Femur (tissue), 1 donor: ENCODE results near the gene AICDA.
"Not testable (repeated sequence)": the region's sequence is repeated elsewhere in the genome, so short reads cannot be mapped to it uniquely, and the experiment has no call there.

ENCODE experiments used
- DNase-seq: peaks from one replicate; pipeline ENCODE4 v3.0.0-alpha.2; 2017

AICDA gene

DNA sequence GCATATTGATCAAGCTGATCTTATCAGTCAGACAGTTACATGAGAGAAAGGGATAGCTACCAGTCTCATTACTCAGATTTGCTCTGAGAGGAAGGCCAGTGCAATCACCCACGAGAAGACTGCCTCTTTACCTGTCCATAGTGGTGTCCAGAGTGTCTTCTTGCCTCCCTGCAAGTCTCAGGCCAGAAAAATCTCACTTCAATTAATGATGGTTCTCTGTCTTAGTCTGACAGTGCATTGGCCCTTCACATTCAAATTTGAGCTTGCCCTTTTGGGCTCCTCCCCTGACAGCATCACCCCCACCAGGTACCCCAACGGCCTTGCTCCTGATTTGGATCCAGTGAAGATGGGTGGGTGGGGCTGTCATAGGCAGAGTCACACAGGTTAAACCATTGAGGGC, at the start of gene AICDA:
AICDA (minus strand) TSS at position 231 of the 400 bp plus-strand sequence; CDS start at position 139, 92 bp downstream.
- DNase-seq: no peak

DNA sequence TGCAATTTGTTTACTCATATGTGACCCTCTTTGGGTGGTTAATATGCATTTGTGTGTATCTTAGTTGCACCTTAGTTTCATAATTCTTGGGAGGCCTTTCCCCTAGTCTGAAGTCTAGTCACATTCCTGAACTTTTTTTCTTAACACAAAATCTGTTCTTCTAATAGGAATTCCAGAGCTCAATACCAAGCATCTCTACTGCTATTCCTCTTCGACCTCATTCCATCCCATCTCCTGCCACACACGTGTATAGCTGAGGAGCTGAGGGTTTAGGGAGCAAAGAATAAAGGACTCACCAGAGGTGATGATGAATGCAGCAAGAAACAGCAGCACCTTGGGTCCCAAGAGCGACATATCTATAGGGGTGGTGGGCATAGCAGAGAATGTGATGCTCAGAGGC, 49.1 kb upstream of the AICDA start:
- DNase-seq: no peak

DNA sequence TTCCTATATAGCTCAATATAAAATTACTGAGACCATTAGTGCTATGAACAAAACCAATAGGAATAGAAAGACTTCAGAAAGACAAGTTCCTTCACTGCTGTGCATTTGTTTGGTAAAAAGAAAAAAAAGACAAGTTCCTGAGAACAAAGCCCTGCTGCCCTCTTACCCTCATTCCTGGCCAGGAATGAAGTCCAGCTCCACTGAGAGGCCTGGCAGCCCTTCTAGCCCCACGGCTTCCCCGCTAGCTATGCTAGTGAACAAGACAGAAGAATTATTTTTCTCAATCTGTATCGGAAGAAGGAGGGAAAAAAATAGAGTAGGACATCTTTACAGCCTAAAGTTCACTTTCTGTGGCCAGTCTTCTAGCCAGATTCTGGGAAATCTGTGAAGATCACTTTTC, 48.4 kb upstream of the AICDA start:
- DNase-seq: no peak

DNA sequence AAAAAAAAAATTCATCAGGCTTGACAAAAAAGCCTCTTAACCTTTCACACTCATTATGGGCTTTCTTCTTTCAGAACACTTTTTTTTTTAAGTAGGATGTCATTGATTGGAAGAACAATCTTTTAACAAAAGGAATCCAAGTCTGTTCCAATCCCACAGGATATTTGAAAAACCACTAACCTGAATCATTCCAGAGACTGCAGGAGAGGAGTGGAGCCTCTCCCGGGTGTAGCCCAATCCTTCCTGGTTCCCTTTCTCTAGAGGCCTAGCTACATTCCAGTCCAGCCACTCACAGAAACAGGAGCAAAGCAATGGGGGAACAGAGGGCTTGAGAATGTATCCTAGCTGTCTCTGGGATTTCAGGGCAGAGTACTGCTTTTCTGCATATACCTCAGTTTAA, 45.7 kb upstream of the AICDA start:
- DNase-seq: no peak

DNA sequence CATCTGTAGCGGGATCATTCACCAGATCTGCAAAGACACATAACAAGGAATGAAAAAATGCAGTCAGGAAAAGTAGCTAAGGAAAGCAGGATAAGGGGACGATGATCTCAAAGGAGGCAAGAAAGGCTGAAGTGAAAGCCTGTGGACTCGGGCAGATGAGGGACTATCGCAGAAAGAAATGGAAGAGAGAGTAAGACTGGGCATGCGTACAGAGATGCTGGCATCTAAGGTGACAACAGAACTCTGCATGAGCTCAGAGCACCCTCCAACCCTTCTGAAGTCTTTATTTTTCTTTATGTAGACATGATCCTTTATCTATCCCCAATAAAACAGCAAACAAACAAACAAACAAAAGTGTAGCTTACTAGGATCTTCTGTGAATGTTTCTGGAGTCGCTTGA, 42.8 kb upstream of the AICDA start:
- DNase-seq: no peak

DNA sequence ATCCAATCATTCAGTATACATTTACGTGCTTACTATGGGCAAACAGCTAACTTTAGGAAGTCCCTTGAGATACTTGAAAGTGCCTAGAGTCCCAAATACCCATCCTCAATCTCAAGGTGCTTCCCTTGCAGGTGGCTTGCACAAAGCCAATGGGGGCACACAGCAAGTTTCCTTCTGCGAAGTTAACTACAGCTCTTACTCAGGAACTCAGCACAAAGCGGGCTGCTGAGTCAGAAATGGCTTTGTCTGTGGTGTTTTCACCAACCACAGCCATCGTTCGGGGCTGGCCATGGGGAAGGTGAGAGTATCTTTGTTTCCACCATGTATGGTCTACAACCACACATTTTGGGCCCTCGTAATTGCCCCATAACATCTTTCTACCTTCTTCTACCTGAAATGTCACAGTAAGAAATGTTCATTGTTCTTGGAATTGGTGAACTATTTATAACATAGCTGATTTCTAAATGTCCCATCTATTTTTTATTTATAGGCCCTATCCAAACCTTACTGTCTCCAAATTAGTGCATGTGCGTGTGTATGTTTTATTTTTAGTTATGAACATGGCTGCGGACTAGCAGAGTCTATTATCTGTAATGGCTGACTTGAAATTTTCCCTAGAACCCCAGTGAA, 36.0 kb upstream of the AICDA start:
- DNase-seq: no peak

DNA sequence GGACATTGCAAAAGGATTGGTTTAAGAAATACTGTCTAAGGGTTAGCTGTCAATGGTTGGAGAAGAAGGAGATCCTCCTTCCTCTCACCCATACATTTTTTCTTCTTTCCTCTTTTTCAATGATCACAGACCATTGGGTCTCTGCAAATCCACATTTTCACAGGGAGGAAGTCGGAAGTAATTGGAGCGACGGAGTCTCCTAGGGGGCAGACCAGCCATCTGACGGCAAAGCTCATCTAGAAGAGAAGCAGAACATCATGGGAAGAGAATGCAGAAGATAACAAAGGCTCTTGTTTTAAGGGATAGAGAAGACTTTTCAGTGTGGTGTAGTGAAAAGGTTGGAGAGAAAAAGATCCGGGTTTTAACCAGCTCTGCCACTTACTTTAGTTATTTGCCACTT, 35.3 kb upstream of the AICDA start:
- no peak for DNase-seq

DNA sequence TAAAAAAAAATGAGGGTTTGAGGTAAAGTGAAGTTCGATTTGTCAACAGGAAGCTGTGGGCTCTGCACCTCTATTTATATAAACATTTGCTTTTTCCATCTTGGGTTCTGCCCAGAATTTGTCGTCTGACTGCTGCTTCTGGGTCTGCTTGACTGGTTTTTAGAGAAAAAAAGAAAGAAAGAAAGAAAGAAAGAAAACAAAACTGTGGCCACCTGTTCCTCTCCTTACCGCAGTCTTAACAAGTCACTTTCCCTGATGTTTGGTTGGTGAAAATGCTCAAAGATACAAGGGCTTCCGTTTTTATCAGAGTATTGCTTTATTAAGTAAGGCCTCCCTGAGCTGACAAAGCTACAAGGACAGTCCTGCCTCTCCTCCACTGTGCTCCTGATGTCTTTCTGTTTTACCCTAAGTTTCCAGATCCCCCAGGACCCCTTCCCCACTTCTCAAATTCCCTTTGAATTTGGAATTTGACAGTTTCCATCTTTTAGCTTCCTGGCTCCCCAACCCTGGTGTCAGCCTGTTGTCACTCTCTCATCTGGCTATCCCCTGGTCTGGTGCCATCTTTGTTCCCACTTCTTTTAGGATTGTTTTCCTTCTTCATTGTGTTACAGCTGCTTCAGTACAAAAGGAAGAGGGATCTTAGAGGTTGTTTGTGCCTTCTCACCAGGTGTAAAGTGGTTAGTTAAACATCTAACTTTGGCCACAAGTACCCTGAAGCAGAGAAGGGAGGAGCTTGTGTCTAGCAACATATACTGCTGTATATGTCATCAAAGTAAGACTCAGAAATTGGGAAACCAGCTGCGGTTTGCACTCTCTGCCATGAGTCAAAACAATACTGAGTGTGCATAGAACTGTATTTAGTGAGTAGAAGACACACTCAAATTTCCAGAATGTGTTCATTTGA, 31.9 kb upstream of the AICDA start:
- DNase-seq: no peak

DNA sequence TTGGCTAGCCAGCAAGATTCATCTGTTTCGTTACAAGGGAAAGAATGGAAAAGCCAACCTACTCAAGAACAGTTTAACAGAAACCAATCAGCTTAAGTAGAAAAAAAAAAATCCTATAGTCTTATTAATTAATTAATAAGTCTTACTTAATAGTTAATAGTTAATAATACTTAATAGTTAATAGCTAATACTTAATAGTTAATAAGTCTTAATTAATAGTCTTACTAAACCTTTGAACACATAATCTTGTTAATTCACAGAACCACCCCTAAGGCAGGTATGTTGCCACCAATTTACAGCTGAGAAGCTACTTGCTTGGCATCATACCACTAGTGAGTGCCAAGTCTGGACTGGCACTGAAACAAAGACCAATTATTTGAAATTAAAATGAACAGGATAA, 30.1 kb upstream of the AICDA start:
- no peak for DNase-seq

DNA sequence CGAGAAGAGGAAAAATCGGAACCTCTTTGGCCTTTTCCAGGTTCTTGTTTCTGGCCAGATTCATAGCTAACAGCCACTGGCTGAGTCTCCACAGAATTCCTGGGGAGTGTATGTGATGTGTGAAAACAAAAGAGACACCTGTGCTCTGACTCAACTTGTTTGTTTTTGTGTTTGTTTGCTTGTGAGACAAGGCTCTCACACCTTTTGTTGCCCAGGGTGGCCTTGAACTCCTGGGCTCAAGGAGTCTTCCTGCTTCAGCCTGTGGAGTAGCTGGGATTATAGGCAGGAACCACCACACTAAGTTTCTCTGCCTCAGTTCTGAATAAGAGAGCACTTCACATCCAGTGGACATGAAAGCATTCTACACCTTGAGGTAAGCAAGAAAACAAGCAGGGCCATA, 27.3 kb upstream of the AICDA start:
- no peak for DNase-seq

DNA sequence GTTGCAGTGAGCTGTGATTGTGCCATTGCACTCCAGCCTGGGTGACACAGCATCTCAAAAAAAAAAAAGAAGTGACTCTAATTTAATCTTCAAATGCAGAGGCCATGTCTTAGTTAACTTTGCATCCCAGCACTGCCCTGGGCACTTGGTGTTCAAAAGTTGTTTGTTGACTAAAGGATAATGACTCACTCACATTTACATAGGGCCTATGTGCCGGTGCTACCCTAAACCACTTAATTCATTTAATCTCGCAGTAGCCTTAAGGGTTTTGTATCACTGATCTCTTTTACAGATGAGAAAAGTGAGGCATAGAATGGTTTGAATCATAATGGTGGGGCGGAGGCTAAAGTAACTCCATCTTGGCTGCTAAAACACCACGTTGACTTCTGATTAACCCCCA, 26.3 kb upstream of the AICDA start:
- DNase-seq: no peak

DNA sequence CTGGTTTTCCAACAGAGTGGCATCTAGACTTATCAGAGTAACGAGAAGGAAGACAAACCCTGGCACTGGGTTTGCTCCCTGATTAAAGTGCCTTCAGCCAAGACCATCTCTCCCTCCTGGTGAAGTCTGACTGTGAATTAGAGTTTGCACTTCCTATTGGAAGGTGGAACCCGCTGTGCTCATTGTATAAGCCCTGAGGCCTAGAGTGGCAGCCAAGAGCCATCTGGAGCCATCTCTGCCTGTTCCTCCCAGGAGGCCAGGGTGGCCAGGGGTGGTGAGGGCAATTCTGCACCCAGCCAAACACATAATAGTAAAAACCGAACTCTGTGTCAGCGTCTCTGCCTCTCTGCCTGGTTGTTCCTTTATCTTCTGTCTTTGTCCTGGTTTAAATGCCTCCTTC, 25.0 kb upstream of the AICDA start:
- DNase-seq: no peak

DNA sequence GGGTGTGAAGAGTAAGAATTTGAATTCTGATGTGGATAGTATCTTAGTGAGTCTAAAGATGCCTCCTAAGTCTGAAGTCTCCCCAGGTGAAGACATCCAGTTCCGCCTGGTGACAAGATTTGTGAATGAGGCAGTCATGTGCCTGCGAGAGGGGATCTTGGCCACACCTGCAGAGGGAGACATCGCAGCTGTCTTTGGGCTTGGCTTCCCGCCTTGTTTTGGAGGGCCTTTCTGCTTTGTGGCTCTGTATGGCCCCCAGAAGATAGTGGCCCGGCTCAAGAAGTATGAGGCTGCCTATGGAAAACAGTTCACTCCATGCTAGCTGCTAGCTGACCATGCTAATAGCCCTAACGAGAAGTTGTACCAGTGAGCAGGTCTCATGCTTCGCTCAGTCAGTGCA, 24.6 kb upstream of the AICDA start:
- DNase-seq: no peak

DNA sequence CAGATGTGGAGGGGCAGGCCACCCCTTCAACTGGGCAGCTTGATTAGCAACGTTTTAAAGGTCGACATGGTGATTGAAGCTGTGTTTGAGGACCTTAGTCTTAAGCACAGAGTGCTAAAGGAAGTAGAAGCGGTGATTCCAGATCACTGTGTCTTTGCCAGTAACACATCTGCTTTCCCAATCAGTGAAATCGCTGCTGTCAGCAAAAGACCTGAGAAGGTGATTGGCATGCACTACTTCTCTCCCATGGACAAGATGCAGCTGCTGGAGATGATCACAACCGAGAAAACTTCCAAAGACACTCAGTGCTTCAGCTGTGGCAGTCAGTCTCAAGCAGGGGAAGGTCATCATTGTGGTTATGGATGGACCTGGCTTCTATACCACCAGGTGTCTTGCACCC, 23.9 kb upstream of the AICDA start:
- DNase-seq: no peak

DNA sequence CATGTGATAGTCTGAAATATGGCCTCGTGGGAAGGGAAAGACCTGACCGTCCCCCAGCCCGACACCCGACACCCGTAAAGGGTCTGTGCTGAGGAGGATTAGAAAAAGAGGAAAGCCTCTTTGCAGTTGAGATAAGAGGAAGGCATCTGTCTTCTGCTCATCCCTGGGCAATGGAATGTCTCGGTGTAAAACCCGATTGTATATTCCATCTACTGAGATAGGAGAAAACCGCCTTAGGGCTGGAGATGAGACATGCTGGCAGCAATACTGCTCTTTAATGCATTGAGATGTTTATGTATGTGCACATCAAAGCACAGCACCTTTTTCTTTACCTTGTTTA, 23.3 kb upstream of the AICDA start:
- DNase-seq: not testable (repeated sequence)

DNA sequence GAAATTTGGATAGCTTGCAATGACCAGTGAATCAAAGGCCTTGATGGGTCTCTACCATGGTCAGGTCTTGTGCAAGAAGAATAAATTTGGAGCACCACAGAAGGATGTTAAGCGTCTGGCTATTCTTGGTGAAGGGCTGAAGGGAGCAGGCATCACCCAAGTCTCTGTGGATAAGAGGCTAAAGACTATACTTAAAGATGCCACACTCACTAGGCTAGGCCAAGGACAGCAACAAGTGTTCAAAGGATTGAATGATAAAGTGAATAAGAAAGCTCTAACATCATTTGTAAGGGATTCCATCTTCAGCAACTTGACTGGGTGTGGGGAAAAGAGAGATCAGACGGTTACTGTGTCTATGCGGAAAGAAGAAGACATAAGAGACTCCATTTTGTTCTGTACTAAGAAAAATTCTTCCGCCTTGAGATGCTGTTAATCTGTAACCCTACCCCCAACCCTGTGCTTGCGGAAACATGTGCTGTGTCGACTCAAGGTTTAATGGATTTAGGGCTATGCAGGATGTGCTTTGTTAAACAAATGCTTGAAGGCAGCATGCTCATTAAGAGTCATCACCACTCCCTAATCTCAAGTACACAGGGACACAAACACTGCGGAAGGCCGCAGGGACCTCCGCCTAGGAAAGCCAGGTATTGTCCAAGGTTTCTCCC, 22.8 kb upstream of the AICDA start:
- DNase-seq: not testable (repeated sequence)

DNA sequence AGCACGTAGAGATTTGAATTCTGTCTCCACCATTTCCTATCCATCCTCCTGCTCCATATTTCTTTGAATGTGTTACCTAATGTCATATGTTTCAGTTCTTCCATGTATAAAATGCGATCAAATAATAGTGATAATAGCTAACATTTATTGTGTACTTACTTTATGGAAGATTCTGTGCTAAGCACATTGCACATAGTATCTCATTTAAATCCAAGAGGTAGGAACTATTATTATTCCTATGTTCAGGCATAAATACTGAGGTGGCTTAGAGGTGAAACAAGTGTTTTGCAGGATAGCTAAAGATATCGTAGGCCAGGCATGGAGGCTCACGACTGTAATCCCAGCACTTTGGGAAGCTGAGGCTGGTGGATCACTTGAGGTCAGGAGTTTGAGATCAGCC, 17.5 kb upstream of the AICDA start:
- no peak for DNase-seq

DNA sequence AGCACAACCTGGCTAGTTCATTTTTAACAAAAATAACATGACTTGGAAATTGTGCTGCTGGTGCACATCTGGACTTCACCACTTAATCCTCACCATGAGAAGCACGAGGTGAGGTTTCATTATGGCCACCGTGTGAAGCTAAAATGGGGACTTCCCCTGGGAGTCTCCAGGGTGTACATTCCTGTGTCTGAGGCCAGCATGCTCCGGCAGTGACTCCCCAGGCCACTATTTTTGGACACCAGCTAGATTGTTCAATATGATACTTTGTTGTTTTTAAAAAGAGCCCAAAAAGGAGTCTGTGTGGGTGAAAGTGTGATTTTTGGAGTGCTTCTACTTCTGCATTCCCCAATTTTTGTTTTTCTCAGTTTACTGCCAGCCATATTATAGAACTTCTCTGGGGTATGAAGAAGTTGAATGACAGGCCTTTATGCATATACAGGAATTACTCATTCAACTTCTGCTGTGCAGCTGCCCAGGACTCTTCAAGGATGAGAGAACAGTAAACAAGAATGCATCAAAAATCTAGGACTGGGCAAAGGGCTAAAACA, 16.9 kb upstream of the AICDA start:
- DNase-seq: no peak

DNA sequence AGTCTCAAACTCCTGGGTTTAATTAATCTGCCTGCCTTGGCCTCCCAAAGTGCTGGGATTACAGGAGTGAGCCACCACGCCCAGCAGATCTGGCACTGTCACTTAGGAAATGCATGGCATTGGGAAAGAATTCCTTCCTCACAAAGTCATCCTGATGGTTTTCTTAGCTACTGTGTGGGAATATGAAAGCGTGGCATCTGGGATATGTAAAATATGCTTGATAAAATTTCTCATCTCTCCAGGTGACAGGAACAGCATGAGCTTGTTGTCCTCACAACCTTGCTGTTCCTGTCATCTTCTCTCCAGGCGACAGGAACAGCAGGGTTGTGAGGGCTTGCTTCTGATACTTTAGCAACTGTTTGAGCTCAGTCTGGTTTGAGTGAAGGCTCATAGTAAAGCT, 16.1 kb upstream of the AICDA start:
- DNase-seq: no peak

DNA sequence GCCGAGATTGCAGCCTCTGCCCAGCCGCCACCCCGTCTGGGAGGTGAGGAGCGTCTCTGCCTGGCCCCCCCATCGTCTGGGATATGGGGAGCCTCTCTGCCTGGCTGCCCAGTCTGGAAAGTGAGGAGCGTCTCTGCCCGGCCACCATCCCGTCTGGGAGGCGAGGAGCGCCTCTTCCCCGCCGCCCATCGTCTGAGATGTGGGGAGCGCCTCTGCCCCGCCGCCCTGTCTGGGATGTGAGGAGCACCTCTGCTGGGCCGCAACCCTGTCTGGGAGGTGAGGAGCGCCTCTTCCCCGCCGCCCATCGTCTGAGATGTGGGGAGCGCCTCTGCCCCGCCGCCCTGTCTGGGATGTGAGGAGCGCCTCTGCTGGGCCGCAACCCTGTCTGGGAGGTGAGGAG, 12.1 kb upstream of the AICDA start:
- not testable (repeated sequence) for DNase-seq

DNA sequence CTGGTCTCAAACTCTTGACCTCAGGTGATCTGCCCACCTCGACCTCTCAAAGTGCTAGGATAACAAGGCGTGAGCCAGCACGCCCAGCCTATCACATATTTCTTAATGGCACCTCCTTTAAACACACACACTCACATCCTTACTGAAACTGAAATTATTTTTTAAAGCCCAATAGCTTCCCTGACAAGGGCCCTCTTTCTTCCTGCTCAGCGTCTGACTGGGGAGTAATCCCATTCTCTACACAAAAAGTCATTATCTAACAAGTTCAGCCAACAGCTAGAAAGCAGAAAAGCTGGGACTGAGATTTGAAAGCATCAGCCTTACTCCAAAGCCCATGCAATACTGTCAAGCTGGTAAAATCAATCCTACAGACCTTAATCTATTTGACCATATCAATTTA, 10.0 kb upstream of the AICDA start:
- DNase-seq: no peak

DNA sequence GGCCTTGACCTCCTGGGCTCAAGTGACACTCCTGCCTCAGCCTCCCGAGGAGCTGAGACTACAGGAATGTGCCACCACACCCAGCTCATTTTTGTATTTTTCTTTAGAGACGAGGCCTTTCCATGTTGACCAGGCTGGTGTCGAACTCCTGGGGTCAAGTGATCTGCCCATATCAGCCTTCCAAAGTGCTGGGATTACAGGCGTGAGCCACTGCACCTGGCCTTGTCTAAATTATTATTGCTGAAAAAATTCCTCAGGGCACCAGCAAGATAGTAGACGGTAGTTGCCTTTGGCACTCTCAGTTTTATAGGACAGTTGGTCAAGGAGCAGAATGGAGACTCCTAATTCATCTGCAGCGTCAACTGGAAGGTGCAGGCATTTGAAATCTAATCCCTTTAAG, 2.5 kb upstream of the AICDA start:
- DNase-seq: no peak

DNA sequence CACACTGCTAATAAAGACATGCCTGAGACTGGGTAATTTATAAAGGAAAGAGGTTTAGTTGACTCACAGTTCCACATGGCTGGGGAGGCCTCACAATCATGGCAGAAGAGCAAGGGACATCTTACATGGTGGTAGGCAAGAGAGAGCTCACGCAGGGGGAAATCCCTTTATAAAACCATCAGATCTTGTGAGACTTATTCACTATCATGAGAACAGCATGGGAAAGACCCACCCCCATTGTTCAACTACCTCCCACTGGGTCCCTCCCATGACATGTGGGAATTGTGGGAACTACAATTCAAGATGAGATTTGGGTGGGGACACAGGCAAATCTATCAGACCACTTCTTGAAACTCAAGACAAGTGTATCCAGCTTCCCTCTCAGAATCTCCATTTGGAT, 1.2 kb upstream of the AICDA start:
- DNase-seq: not testable (repeated sequence)

DNA sequence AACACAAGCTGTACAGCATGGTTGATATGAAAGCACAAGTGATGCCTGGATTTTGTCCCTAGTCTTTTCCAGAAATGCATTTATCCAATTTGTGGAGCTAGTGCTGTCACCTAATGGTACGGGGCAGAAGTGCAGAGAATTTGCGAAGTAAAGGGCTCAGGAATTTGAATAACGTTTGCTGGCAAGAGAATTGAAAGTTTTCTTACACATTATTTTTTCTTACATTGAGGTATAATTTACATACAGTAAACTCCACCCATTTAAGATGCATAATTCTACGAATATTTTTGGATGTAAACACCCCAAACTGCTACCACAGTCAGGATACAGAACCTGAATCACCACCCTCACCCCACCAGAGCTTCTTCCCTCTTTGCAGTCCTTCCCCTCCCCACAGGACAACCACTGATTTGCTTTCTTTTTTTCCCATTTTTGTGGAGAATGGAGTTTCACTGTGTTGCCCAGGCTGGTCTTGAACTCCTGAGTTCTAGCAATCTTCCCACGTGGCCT, 3.5 kb downstream of the AICDA start:
- peak; percentile 28 for DNase-seq
